ENCODE results near the gene NCAPD2. TPM values are rescaled to one million over a fixed set of nuclear protein-coding genes. Genes with fewer than 3 reads are reported as not detected.

The NCAPD2 gene
- total RNA-seq, 1 donor from 2014 or later, result 74.8 TPM

DNA sequence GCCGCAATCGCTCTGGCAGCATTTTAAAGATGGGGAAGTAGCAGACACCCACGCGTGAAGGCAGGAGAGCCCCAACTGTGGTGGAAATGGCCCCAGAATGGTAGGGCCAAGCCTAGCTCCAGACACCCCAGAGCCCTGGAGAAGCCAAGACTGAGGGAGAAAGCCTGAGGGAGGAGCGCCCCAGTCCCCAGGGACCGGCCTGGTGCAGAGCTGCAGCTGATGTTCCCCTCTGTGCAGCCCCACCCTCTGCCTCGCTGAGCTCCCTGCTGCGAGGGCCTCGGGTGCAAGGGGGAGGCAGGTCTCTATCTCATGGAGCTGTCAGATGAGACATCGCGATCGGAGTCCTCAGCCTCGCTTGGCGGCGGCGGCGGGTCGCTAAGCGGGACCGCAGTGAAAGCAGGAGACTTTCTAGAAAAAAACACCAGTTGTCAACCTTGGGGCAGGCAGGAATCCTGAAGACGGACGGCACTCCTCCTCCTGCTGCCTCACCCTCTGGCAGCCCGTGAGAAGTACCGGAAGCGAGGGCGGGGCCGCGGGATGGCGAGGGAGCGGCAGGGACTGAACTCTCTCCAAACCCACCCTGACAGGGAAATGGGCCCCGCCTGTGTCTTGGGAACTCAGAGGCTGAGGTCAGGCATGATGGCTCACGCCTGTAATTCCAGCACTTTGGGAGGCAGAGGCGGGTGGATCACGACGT is 46.4 kb downstream of the NCAPD2 start:
- DNase-seq (ENCODE audit: low read depth), result no peak
- TF ChIP-seq, protein P1, sequence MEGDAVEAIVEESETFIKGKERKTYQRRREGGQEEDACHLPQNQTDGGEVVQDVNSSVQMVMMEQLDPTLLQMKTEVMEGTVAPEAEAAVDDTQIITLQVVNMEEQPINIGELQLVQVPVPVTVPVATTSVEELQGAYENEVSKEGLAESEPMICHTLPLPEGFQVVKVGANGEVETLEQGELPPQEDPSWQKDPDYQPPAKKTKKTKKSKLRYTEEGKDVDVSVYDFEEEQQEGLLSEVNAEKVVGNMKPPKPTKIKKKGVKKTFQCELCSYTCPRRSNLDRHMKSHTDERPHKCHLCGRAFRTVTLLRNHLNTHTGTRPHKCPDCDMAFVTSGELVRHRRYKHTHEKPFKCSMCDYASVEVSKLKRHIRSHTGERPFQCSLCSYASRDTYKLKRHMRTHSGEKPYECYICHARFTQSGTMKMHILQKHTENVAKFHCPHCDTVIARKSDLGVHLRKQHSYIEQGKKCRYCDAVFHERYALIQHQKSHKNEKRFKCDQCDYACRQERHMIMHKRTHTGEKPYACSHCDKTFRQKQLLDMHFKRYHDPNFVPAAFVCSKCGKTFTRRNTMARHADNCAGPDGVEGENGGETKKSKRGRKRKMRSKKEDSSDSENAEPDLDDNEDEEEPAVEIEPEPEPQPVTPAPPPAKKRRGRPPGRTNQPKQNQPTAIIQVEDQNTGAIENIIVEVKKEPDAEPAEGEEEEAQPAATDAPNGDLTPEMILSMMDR (conservative IDR thresholded peaks at IDR 0.05; ENCODE audit: low read depth, low read length), result no peak
- no peak overlapping the region for H3K4me3 ChIP-seq (ENCODE audit: low read depth, low read length)

DNA sequence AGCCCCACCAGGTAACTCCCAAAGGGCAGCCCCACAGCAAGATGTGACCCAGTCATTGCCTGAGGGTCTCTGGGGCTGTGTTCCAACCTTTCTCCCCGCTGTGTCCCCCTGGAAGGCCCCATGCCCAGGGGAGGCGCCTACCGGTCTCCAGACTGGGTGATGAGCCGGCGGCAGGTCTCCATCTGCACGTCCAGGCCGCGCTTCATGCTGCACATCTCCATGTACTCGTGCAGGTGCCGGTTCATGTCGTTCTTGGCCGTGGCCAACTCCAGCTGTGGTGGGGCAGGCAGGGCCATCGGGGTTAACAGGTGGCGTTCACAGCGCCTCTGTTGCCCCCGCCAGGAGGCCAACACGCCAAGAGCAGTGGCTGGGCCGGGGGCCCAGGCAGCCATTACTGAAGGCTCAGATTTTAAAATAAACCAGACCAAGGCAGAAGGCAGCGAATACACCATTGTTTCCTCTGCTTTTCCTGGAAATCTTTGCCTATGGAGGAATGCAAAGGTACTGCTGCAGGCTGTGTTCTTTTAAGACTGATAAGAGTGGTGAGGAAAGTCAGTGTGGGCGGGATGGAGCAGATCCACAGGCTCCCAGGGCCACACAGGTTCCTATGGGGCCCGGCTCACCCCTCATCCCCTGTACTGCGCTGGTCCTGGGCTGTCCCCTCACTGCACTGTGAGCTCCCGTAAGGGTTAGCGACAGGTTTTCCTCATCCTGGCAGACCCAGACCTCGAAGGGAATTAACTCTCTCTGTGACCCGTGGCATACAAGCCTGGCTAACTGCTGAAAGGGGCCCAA is 47.7 kb downstream of the NCAPD2 start:
- H3K4me3 ChIP-seq (ENCODE audit: low read depth, low read length), result no peak overlapping the region
- TF ChIP-seq, protein P1 (conservative IDR thresholded peaks at IDR 0.05; ENCODE audit: low read depth, low read length), result no peak
- DNase-seq (ENCODE audit: low read depth), result no peak

DNA sequence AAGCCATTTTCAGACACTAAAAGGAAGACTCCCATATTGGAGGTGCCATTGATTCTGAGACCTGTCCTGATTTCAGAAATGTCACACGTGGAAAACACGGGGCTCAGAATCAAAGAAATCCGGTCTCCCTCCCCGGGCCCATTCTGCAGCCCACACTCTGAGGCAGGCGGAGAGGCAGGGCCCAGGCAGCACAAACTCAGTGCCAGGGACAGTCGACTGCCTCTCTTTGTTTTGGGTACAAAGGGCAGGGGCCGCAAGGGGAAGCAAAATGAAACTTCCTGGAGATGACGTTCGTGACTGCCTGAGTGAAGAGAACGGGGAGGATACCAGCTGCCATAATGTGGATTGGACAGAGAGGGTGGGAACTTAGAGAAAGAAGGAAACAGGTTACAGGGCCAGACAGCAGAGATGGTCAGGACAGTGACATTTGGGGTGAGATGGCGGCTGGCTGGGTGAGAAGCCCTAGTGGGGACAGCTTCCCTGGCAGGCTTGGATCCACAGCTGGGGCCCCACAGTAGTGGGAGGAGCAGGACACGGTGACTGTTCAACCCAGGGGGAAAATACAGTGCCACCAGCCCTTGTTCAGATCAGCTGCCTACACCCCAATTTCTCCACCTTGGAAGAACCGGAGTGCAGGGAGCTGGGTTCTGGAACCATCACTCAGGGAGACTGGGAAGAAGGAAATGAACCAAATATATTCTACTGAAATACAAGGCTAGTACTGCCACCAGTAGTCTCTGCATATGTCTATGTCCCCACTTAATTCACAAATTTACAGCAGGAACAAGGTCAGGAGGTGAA is 48.5 kb downstream of the NCAPD2 start:
- TF ChIP-seq, protein P1 (conservative IDR thresholded peaks at IDR 0.05; ENCODE audit: low read depth, low read length), result no peak
- no peak overlapping the region for H3K4me3 ChIP-seq (ENCODE audit: low read depth, low read length)
- DNase-seq (ENCODE audit: low read depth), result no peak

DNA sequence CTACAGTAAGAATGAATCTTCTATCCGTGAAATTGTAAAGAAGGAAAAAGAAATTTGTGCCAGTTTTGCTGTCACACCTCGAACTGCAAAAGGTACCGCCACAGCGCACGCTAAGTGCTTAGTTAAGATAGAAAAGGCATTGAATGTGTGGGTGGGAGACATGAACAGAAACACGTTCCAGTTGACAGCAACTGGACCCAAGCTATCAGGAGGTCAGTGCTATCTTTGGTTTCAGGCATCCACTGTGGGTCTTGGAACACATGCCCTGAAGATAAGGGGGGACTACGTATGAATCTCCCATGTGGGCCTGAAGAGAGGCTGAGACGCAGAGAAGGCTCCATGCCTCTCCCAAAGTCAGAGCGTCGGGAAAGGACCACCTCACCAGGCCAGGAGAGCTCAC is 52.1 kb downstream of the NCAPD2 start:
- TF ChIP-seq, protein P1 (conservative IDR thresholded peaks at IDR 0.05; ENCODE audit: low read depth, low read length), result no peak
- no peak overlapping the region for H3K4me3 ChIP-seq (ENCODE audit: low read depth, low read length)
- no peak for DNase-seq (ENCODE audit: low read depth)

DNA sequence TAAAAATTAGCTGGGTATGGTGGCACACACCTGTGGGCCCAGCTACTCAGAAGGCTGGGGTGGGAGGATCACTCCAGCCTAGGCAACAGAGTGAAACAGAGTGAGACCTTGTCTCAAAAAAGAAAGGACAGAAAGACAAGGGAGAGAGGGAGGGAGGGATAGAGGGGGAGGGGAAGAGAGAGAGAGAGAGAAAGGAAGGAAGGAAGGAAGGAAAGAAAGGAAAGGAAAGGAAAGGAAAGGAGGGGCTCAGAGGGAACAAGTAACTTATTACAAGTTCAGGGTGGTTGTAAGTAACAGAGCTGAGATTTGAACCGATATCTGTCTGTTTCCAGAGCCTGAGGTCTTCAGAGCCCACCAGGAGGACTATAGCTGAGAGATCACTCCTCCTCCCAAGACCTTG is 53.7 kb downstream of the NCAPD2 start:
- no peak for DNase-seq (ENCODE audit: low read depth)
- TF ChIP-seq, protein P1 (conservative IDR thresholded peaks at IDR 0.05; ENCODE audit: low read depth, low read length), result no peak
- H3K4me3 ChIP-seq (ENCODE audit: low read depth, low read length), result no peak overlapping the region

DNA sequence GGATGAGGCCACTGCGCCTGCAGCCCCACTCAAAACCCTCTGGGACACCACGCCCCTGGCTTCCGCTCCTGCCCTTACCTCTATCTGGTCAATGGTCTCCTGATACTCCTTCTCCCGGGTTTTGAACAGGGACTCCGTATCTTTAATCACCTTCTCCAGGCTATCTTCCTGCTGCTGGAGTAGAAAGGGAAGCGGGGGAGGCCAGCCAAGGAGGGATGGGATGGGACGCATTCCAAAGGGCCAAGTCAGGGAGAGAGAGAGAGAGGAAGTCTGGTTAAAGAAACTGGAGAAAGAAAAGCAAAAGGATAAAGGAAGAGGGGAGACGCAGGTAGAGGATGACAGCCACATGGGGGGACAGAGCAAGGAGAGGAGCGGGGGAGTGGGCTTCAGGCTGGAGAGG is 54.1 kb downstream of the NCAPD2 start:
- H3K4me3 ChIP-seq (ENCODE audit: low read depth, low read length), result no peak overlapping the region
- TF ChIP-seq, protein P1 (conservative IDR thresholded peaks at IDR 0.05; ENCODE audit: low read depth, low read length), result no peak
- no peak for DNase-seq (ENCODE audit: low read depth)

Measured in epithelial cell of proximal tubule (primary cell).